NB4 (cell line): Measurements from ENCODE around the gene BAHCC1.
A peak's percentile ranks its signal among the peaks of the same experiment; 100 is the strongest.

Experiments
- DNase-seq: peaks from one replicate; pipeline ENCODE4 v3.0.0; 2010; ENCODE audit warnings: low read depth
- H3K4me3 ChIP-seq: one replicate; pipeline ENCODE4 v1.5.1; 2011; ENCODE audit warnings: mild to moderate bottlenecking, low read depth, low read length, moderate library complexity
- MAX ChIP-seq: IDR thresholded peaks from 2 replicates; pipeline ENCODE4 v1.6.1; 2011; ENCODE audit warnings: low read depth, low read length
- MYC ChIP-seq: IDR thresholded peaks from 2 replicates; pipeline ENCODE4 v1.6.1; 2011; ENCODE audit warnings: low read depth, low read length
- POLR2A ChIP-seq: IDR thresholded peaks from 2 replicates; pipeline ENCODE4 v1.6.1; 2011; ENCODE audit warnings: mild to moderate bottlenecking; ENCODE audit not compliant: insufficient read length; ENCODE audit errors: extremely low read depth
- TF ChIP-seq, protein P1 (sequence below): IDR thresholded peaks from one replicate; pipeline ENCODE4 v1.5.1; 2012; ENCODE audit warnings: low read depth, low read length

The BAHCC1 gene

DNA sequence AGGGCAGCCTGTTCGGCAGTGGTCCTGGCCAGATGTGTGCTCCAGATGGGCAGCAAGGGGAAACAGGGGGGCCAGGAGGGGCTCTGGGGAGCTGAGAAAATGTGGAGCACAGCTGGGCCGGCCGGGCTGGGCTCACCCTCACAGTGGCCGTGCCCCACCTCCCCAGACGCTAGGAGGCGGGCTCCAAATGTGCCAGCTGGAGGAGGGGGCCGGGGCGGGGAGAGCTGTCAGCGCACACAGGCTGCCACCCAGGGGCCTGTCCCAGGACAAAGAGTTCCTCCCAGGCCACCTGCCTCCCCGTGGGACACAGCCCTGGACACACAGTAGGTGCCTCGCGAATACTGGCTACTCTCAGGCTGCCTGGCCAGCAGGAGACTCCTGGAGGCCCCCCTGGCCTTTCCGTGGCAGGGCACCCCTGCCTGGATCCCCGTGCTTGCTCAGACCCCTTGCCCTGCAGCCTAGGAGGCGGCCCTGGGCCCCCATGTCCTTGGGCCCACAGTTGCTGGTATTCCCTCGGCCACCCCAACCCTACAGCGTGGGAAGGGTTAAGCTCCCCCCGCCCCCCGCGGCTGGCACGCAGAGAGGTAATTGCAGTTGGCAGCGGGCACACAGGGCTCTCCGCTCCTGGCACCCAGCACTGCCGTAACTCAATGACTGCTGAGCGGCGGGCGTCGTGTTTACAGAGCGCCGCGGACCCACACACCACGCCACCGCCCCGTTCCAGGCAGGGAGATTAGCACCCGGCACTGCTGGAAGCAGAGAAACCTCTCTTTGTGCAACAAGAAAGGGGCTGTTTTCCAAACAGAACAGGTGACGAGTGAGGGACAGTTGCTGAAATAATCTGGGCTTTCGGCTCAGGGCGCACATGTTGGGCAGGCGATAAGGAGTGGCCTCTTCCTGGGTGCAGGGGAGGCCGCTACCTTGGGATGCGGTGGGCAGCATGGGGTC, 32.2 kb downstream of the BAHCC1 start:
- TF ChIP-seq POLR2A (peak; percentile 27), MAX (peak; percentile 78), MYC (peak; percentile 74)
- TF ChIP-seq, protein P1, sequence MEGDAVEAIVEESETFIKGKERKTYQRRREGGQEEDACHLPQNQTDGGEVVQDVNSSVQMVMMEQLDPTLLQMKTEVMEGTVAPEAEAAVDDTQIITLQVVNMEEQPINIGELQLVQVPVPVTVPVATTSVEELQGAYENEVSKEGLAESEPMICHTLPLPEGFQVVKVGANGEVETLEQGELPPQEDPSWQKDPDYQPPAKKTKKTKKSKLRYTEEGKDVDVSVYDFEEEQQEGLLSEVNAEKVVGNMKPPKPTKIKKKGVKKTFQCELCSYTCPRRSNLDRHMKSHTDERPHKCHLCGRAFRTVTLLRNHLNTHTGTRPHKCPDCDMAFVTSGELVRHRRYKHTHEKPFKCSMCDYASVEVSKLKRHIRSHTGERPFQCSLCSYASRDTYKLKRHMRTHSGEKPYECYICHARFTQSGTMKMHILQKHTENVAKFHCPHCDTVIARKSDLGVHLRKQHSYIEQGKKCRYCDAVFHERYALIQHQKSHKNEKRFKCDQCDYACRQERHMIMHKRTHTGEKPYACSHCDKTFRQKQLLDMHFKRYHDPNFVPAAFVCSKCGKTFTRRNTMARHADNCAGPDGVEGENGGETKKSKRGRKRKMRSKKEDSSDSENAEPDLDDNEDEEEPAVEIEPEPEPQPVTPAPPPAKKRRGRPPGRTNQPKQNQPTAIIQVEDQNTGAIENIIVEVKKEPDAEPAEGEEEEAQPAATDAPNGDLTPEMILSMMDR = peak; percentile 2
- peak overlapping the region; percentile 56 for H3K4me3 ChIP-seq
- DNase-seq = peak; percentile 91

GRCh38 chr17:81428121-81428515, 32.9 kb downstream of the BAHCC1 start:
- no peak; the same call in 1 of the 2 replicates for TF ChIP-seq MYC
- TF ChIP-seq, protein P1 = no peak
- no peak; the same call in 1 of the 2 replicates for TF ChIP-seq MAX
- TF ChIP-seq POLR2A = no peak
- peak overlapping the region; percentile 67 for H3K4me3 ChIP-seq
- peak; percentile 98 for DNase-seq

- TF ChIP-seq, protein P1 = no peak
- peak; percentile 11; the same call in 1 of the 2 replicates for TF ChIP-seq MYC
- peak; percentile 97 for DNase-seq
- peak overlapping the region; percentile 67 for H3K4me3 ChIP-seq
These were observed 33.3 kb downstream of the BAHCC1 start for GRCh38 chr17:81428516-81428915.

- TF ChIP-seq MYC = peak; percentile 49; the same call in 1 of the 2 replicates
- TF ChIP-seq POLR2A = peak; percentile 21
- TF ChIP-seq MAX = peak; percentile 68
- TF ChIP-seq, protein P1 = no peak
- DNase-seq = peak; percentile 80
- peak overlapping the region; percentile 67 for H3K4me3 ChIP-seq
These were observed 33.9 kb downstream of the BAHCC1 start for GRCh38 chr17:81428948-81429774.

DNA sequence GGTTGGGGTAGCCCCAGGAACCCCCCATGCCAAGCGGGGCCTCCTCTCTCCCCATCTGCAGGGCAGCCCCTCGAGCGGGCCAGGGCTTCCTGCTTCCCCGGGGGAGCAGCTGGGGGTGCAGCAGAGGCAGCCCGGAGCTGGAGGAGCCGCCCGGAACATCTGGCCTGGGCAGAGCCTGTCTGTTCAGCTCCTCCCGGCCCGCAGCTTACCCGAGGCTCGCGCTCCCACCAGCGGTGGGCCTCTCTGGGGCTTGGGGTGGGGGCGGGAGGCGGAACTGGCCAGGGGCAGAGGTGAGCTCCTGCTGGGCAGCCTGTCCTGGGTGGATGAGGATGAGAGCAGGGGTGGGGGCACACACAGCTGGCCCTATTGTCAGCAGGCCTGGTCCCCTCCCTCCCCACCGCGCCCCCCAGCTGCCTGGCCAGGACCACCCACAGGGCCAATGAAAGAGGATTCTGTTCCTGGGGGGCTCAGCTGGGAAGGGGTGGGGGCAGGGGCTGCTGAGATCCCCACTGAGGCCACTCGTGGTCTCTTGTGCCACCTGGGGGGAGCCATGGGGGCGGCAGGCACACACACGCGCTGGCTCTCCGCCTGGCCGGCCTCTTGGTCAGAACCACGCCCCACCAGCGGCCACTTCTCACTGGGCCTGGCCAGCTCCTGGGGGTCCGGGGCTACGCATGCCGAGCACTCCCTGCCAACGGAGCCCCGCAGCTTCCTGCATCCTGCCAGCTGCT, 34.7 kb downstream of the BAHCC1 start:
- TF ChIP-seq, protein P1 = no peak
- no peak for TF ChIP-seq MAX
- TF ChIP-seq POLR2A = no peak
- no peak for TF ChIP-seq MYC
- peak overlapping the region; percentile 67 for H3K4me3 ChIP-seq
- DNase-seq = peak; percentile 83
